ENCODE results near the gene ELF4.

DNA sequence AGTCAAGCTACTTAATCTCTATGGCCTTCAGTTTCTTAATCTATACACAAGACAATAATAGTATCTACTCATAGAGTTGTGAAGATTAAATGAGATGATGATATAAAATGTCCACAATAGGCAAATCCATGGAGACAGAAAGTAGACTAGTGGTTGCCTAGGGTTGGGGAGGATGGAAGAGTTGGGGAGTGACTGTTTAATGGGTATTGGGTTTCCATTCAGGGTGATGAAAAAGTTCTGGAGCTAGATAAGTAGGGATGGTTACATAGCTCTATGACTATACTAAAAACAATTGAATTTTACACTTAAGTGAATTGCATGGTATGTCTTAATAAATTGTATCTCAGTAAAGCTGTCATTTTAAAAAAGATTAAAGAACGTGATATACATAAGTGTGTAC lies 92.2 kb downstream of the ELF4 start:
- TF ChIP-seq, protein P1, sequence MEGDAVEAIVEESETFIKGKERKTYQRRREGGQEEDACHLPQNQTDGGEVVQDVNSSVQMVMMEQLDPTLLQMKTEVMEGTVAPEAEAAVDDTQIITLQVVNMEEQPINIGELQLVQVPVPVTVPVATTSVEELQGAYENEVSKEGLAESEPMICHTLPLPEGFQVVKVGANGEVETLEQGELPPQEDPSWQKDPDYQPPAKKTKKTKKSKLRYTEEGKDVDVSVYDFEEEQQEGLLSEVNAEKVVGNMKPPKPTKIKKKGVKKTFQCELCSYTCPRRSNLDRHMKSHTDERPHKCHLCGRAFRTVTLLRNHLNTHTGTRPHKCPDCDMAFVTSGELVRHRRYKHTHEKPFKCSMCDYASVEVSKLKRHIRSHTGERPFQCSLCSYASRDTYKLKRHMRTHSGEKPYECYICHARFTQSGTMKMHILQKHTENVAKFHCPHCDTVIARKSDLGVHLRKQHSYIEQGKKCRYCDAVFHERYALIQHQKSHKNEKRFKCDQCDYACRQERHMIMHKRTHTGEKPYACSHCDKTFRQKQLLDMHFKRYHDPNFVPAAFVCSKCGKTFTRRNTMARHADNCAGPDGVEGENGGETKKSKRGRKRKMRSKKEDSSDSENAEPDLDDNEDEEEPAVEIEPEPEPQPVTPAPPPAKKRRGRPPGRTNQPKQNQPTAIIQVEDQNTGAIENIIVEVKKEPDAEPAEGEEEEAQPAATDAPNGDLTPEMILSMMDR (IDR thresholded peaks at IDR 0.05): no peak
- TF ChIP-seq POLR2A (IDR thresholded peaks at IDR 0.05): no peak

Data from testis (tissue), 2 donors.